ENCODE data around the gene DEPDC5. TPM values are rescaled to one million over a fixed set of nuclear protein-coding genes. Genes with fewer than 3 reads are reported as not detected.
A peak's percentile ranks its signal among the peaks of the same experiment; 100 is the strongest.

Gene DEPDC5
- total and polyA plus RNA-seq, 2 donors: 9.3 to 33.1 TPM

GRCh38 chr22:31926969-31927368, 173.2 kb downstream of the DEPDC5 start:
- no peaks in the 10 kb centered on the region for H3K36me3 ChIP-seq (ENCODE audit: insufficient read depth)
- H3K4me1 ChIP-seq (ENCODE audit: insufficient read depth): no peaks in the 10 kb centered on the region
- H3K27ac ChIP-seq (ENCODE audit: low read depth): no peak overlapping the region
- no peak overlapping the region for H3K4me3 ChIP-seq (ENCODE audit: low read depth, low read length)
- DNase-seq (ENCODE audit: extremely low spot score): no peak

GRCh38 chr22:31927562-31927961, 173.7 kb downstream of the DEPDC5 start:
- Histone ChIP-seq H3K4me3 (ENCODE audit: low read depth, low read length) (no peak overlapping the region), H3K36me3 (ENCODE audit: insufficient read depth) (no peaks in the 10 kb centered on the region), H3K4me1 (ENCODE audit: insufficient read depth) (no peaks in the 10 kb centered on the region), H3K27ac (ENCODE audit: low read depth) (no peak overlapping the region)
- 71% methylated on average over 3 of the region's 3 CpGs for WGBS
- no peak for DNase-seq (ENCODE audit: extremely low spot score)

- no peak overlapping the region for H3K4me3 ChIP-seq (ENCODE audit: low read depth, low read length)
- 54% methylated on average over 8 of the region's 8 CpGs for WGBS
- no peak overlapping the region for H3K27ac ChIP-seq (ENCODE audit: low read depth)
- DNase-seq (ENCODE audit: extremely low spot score): peak; percentile 50
- H3K36me3 ChIP-seq (ENCODE audit: insufficient read depth): no peaks in the 10 kb centered on the region
- H3K4me1 ChIP-seq (ENCODE audit: insufficient read depth): no peaks in the 10 kb centered on the region
These were observed 175.5 kb downstream of the DEPDC5 start for GRCh38 chr22:31929167-31929930.

GRCh38 chr22:31932863-31933262, 179.0 kb downstream of the DEPDC5 start:
- WGBS: 69% methylated on average over 5 of the region's 5 CpGs
- H3K36me3 ChIP-seq (ENCODE audit: insufficient read depth): no peaks in the 10 kb centered on the region
- no peak for DNase-seq (ENCODE audit: extremely low spot score)
- H3K27ac ChIP-seq (ENCODE audit: low read depth): no peak overlapping the region
- H3K4me3 ChIP-seq (ENCODE audit: low read depth, low read length): no peak overlapping the region
- no peaks in the 10 kb centered on the region for H3K4me1 ChIP-seq (ENCODE audit: insufficient read depth)

- DNase-seq (ENCODE audit: extremely low spot score): no peak
- no peaks in the 10 kb centered on the region for H3K4me1 ChIP-seq (ENCODE audit: insufficient read depth)
- WGBS: 95% methylated on average over 6 of the region's 6 CpGs
- no peak overlapping the region for H3K4me3 ChIP-seq (ENCODE audit: low read depth, low read length)
- H3K27ac ChIP-seq (ENCODE audit: low read depth): no peak overlapping the region
- H3K36me3 ChIP-seq (ENCODE audit: insufficient read depth): no peaks in the 10 kb centered on the region
These were observed 179.6 kb downstream of the DEPDC5 start for GRCh38 chr22:31933406-31933805.

GRCh38 chr22:31933816-31934482, 180.1 kb downstream of the DEPDC5 start:
- H3K4me1 ChIP-seq (ENCODE audit: insufficient read depth): no peaks in the 10 kb centered on the region
- DNase-seq (ENCODE audit: extremely low spot score): no peak
- no peak overlapping the region for H3K4me3 ChIP-seq (ENCODE audit: low read depth, low read length)
- no peaks in the 10 kb centered on the region for H3K36me3 ChIP-seq (ENCODE audit: insufficient read depth)
- H3K27ac ChIP-seq (ENCODE audit: low read depth): no peak overlapping the region
- 87% methylated on average over 17 of the region's 17 CpGs for WGBS

GRCh38 chr22:31935961-31936635, 182.3 kb downstream of the DEPDC5 start:
- H3K4me3 ChIP-seq (ENCODE audit: low read depth, low read length): no peak overlapping the region
- H3K4me1 ChIP-seq (ENCODE audit: insufficient read depth): no peaks in the 10 kb centered on the region
- no peak overlapping the region for H3K27ac ChIP-seq (ENCODE audit: low read depth)
- no peak for DNase-seq (ENCODE audit: extremely low spot score)
- WGBS: 82% methylated on average over 4 of the region's 4 CpGs
- no peaks in the 10 kb centered on the region for H3K36me3 ChIP-seq (ENCODE audit: insufficient read depth)

- no peak for DNase-seq (ENCODE audit: extremely low spot score)
- H3K4me1 ChIP-seq (ENCODE audit: insufficient read depth): no peaks in the 10 kb centered on the region
- 81% methylated on average over 3 of the region's 3 CpGs for WGBS
- H3K36me3 ChIP-seq (ENCODE audit: insufficient read depth): no peaks in the 10 kb centered on the region
- no peak overlapping the region for H3K27ac ChIP-seq (ENCODE audit: low read depth)
- H3K4me3 ChIP-seq (ENCODE audit: low read depth, low read length): no peak overlapping the region
These were observed 183.5 kb downstream of the DEPDC5 start for GRCh38 chr22:31937341-31937740.

- Histone ChIP-seq H3K4me1 (ENCODE audit: insufficient read depth) (no peaks in the 10 kb centered on the region), H3K27ac (ENCODE audit: low read depth) (no peak overlapping the region), H3K36me3 (ENCODE audit: insufficient read depth) (no peaks in the 10 kb centered on the region), H3K4me3 (ENCODE audit: low read depth, low read length) (no peak overlapping the region)
- 76% methylated on average over 8 of the region's 8 CpGs for WGBS
- DNase-seq (ENCODE audit: extremely low spot score): no peak
These were observed 184.5 kb downstream of the DEPDC5 start for GRCh38 chr22:31938296-31938695.

- H3K27ac ChIP-seq (ENCODE audit: low read depth): no peak overlapping the region
- H3K4me1 ChIP-seq (ENCODE audit: insufficient read depth): no peaks in the 10 kb centered on the region
- H3K4me3 ChIP-seq (ENCODE audit: low read depth, low read length): no peak overlapping the region
- DNase-seq (ENCODE audit: extremely low spot score): no peak
- whole genome bisulfite sequencing: 85% methylated on average over 9 of the region's 9 CpGs
- no peaks in the 10 kb centered on the region for H3K36me3 ChIP-seq (ENCODE audit: insufficient read depth)
These were observed 186.7 kb downstream of the DEPDC5 start for GRCh38 chr22:31940506-31940905.

- Histone ChIP-seq H3K4me3 (ENCODE audit: low read depth, low read length) (no peak overlapping the region), H3K36me3 (ENCODE audit: insufficient read depth) (no peaks in the 10 kb centered on the region), H3K27ac (ENCODE audit: low read depth) (no peak overlapping the region), H3K4me1 (ENCODE audit: insufficient read depth) (no peaks in the 10 kb centered on the region)
- 94% methylated on average over 5 of the region's 5 CpGs for WGBS
- no peak for DNase-seq (ENCODE audit: extremely low spot score)
These were observed 188.3 kb downstream of the DEPDC5 start for GRCh38 chr22:31942091-31942490.

- peak overlapping the region; percentile 89 for H3K27ac ChIP-seq (ENCODE audit: low read depth)
- peak overlapping the region; percentile 89 for H3K4me3 ChIP-seq (ENCODE audit: low read depth, low read length)
- DNase-seq (ENCODE audit: extremely low spot score): no peak
- no peaks in the 10 kb centered on the region for H3K4me1 ChIP-seq (ENCODE audit: insufficient read depth)
- no peaks in the 10 kb centered on the region for H3K36me3 ChIP-seq (ENCODE audit: insufficient read depth)
- WGBS: 44% methylated on average over 15 of the region's 15 CpGs
These were observed 189.6 kb downstream of the DEPDC5 start for GRCh38 chr22:31943206-31943977.

GRCh38 chr22:31943978-31944699, 190.3 kb downstream of the DEPDC5 start, which contains the start of gene YWHAH:
Gene YWHAH, plus strand, starts transcription at chr22:31944535. Its CDS starts 199 bp downstream, at chr22:31944734.
- H3K27ac ChIP-seq (ENCODE audit: low read depth): peak within 1 kb of the TSS; percentile 93
- no peaks in the 10 kb centered on the region for H3K4me1 ChIP-seq (ENCODE audit: insufficient read depth)
- H3K4me3 ChIP-seq (ENCODE audit: low read depth, low read length): peak within 1 kb of the TSS; percentile 89
- H3K36me3 ChIP-seq (ENCODE audit: insufficient read depth): no peaks in the 10 kb centered on the region
- DNase-seq (ENCODE audit: extremely low spot score): peak; percentile 86
- under 1% methylated on average over 86 of the region's 86 CpGs for WGBS
